Prostate gland (tissue), 2 donors: ENCODE results near the gene KCNQ5. TPM values are rescaled to one million over a fixed set of nuclear protein-coding genes. Genes with fewer than 3 reads are reported as not detected.

Source experiments
- DNase-seq: peaks from one replicate; pipeline ENCODE4 v3.0.0-alpha.2; 2019; ENCODE audit warnings: low spot score
- H3K27ac ChIP-seq, 2 donors: fragments of 200-600 bp; sonication (generic); 2 replicates each; pipeline ENCODE4 v1.5.1; 2017 to 2019
- H3K27me3 ChIP-seq: fragments of 200-600 bp; sonication (generic); replicated peaks from 2 replicates; pipeline ENCODE4 v1.5.1; 2019; ENCODE audit not compliant: insufficient read depth
- H3K36me3 ChIP-seq, 2 donors: fragments of 200-600 bp; sonication (generic); 1 replicate in 1 of 2; 2 replicates in 1 of 2; pipeline versions ENCODE4 v1.5.1 to v1.8.1; 2017 to 2019
- H3K4me1 ChIP-seq: fragments of 200-600 bp; sonication (generic); replicated peaks from 2 replicates; pipeline ENCODE4 v1.5.1; 2019
- H3K4me3 ChIP-seq, 2 donors: fragments of 200-600 bp; sonication (generic); 2 replicates each; pipeline ENCODE4 v1.5.1; 2017 to 2019
- H3K9me3 ChIP-seq: fragments of 200-600 bp; sonication (generic); 2 replicates; pipeline ENCODE4 v1.5.1; 2017
- POLR2A ChIP-seq: fragments of 450-650 bp; IDR thresholded peaks from one replicate; pipeline ENCODE4 v1.6.1; 2016; ENCODE audit warnings: antibody characterized with exemption, mild to moderate bottlenecking
- POLR2AphosphoS5 ChIP-seq: sonication (generic); formaldehyde crosslinking; IDR thresholded peaks from one replicate; pipeline ENCODE4 v1.6.1; 2017; ENCODE audit warnings: antibody characterized with exemption
- WGBS: methylation state at CpG from one replicate; pipeline ENCODE4 v1.1.5; 2018; 5-methylcytosine and 5-hydroxymethylcytosine counted together
- intact Hi-C: fragments of 100-400 bp; cut with DNase I; formaldehyde crosslinking; loops from one replicate; pipeline ENCODE4 v1.14.2; 2022
- total RNA-seq, 2 donors: library from RNA; depleted of rRNA; stranded (reverse); fragments of >200 nt; gene quantifications; one replicate each; pipeline ENCODE4 v1.1.0, GENCODE V29; 2016
- TF ChIP-seq, protein P1 (sequence below), 4 experiments: fragments of 200-600 bp in 2 of 4; fragments of 450-650 bp in 2 of 4; sonication (generic) in 2 of 4; IDR thresholded peaks; 1 replicate in 3 of 4; 2 replicates in 1 of 4; pipeline ENCODE4 v1.5.1; 2016 to 2019; ENCODE audit warnings: antibody characterized with exemption in 4 of 4, mild to moderate bottlenecking in 2 of 4, moderate library complexity in 2 of 4

Gene KCNQ5
- total RNA-seq, 2 donors from 2014 or later: 3.6 to 4.1 TPM

GRCh38 chr6:72861059-72861458 lies 239.2 kb downstream of the KCNQ5 start:
- Histone ChIP-seq H3K36me3 (no peaks in the 10 kb centered on the region), H3K27me3 (no peaks in the 10 kb centered on the region), H3K27ac (no peak overlapping the region), H3K4me1 (no peaks in the 10 kb centered on the region), H3K9me3 (no peaks in the 10 kb centered on the region), H3K4me3 (no peak overlapping the region)
- TF ChIP-seq, protein P1, sequence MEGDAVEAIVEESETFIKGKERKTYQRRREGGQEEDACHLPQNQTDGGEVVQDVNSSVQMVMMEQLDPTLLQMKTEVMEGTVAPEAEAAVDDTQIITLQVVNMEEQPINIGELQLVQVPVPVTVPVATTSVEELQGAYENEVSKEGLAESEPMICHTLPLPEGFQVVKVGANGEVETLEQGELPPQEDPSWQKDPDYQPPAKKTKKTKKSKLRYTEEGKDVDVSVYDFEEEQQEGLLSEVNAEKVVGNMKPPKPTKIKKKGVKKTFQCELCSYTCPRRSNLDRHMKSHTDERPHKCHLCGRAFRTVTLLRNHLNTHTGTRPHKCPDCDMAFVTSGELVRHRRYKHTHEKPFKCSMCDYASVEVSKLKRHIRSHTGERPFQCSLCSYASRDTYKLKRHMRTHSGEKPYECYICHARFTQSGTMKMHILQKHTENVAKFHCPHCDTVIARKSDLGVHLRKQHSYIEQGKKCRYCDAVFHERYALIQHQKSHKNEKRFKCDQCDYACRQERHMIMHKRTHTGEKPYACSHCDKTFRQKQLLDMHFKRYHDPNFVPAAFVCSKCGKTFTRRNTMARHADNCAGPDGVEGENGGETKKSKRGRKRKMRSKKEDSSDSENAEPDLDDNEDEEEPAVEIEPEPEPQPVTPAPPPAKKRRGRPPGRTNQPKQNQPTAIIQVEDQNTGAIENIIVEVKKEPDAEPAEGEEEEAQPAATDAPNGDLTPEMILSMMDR (IDR thresholded peaks at IDR 0.05): no peak
- intact Hi-C loops: no loop called here
- no peak for DNase-seq
- 58% methylated on average over 2 of the region's 2 CpGs for WGBS

DNA sequence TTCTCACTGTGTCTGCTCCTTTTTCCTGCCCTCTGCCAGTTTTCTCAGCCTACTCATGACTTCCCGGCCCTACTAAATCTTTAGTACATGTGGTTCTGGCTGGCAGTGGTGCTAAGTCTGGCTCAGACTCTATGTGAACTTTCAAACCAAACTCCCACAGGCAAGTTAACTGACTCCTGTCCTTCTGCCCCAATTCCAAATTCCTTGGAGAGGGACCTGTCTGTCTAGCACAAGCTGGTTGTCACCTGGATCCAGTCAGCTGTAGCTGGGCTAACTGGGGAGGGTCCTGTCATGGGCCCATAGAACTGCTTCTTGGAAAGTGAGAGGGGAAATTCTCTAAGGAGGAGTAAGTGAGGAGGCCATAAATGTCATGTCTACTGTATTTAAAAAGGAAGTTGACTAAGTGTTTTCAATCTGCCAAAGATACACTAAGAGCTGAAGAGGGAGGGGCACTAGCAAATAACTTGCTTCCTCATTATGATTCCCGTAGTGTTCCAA lies 240.1 kb downstream of the KCNQ5 start:
- no peaks in the 10 kb centered on the region for H3K4me1 ChIP-seq
- H3K9me3 ChIP-seq: no peaks in the 10 kb centered on the region
- no peak overlapping the region for H3K4me3 ChIP-seq
- no peaks in the 10 kb centered on the region for H3K36me3 ChIP-seq
- TF ChIP-seq, protein P1 (IDR thresholded peaks at IDR 0.05): no peak
- TF ChIP-seq POLR2A: no peak
- TF ChIP-seq POLR2AphosphoS5: no peak
- H3K27me3 ChIP-seq: no peaks in the 10 kb centered on the region
- peak; percentile 11 for DNase-seq
- intact Hi-C loops: no loop called here
- no peak overlapping the region for H3K27ac ChIP-seq
- 15% methylated on average over 2 of the region's 2 CpGs for WGBS

DNA sequence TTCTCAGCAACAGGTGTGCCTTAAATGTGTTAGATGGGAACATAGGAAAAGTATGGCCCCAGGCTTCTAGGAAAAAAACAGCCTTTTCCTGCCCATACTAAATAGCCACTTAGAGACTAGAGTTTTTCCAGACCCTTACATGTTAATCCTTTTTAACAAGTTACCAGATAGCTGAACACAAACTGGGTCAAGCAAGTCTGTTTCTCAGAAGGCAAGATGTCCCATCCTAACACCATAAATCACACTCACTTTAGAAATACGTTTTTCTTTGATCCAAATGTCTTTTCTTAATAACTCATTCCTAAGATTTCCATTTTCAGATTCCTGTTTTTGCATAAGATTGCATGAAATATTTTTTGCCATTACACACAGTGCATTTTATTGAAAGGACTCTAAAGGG lies 241.3 kb downstream of the KCNQ5 start:
- Histone ChIP-seq H3K27me3 (no peaks in the 10 kb centered on the region), H3K27ac (no peak overlapping the region), H3K4me1 (no peaks in the 10 kb centered on the region), H3K9me3 (no peaks in the 10 kb centered on the region), H3K36me3 (no peaks in the 10 kb centered on the region), H3K4me3 (no peak overlapping the region)
- WGBS: 31% methylated on average over 1 of the region's 1 CpG
- DNase-seq: no peak
- intact Hi-C loops: no loop called here
- TF ChIP-seq POLR2AphosphoS5 (no peak), POLR2A (no peak)

GRCh38 chr6:72864236-72864635 lies 242.4 kb downstream of the KCNQ5 start:
- Histone ChIP-seq H3K4me3 (no peak overlapping the region), H3K27ac (no peak overlapping the region), H3K36me3 (no peaks in the 10 kb centered on the region), H3K27me3 (no peaks in the 10 kb centered on the region), H3K9me3 (no peaks in the 10 kb centered on the region), H3K4me1 (no peaks in the 10 kb centered on the region)
- intact Hi-C loops: no loop called here
- 13% methylated on average over 1 of the region's 1 CpG for WGBS
- DNase-seq: no peak
- TF ChIP-seq, protein P1 (IDR thresholded peaks at IDR 0.05): no peak
- TF ChIP-seq POLR2AphosphoS5 (no peak), POLR2A (no peak)

GRCh38 chr6:72864799-72865198 lies 242.9 kb downstream of the KCNQ5 start:
- H3K4me3 ChIP-seq: no peak overlapping the region
- H3K27me3 ChIP-seq: no peaks in the 10 kb centered on the region
- TF ChIP-seq POLR2A: no peak
- no peak for TF ChIP-seq POLR2AphosphoS5
- TF ChIP-seq, protein P1 (IDR thresholded peaks at IDR 0.05): no peak
- H3K4me1 ChIP-seq: no peaks in the 10 kb centered on the region
- H3K36me3 ChIP-seq: no peaks in the 10 kb centered on the region
- intact Hi-C loops: no loop called here
- DNase-seq: no peak
- H3K9me3 ChIP-seq: no peaks in the 10 kb centered on the region
- no peak overlapping the region for H3K27ac ChIP-seq
